MM.1S (cell line): ENCODE data around the gene UFC1.

Experiments
- CTCF ChIP-seq: fragments of 300-600 bp; sonication (generic); IDR thresholded peaks from 2 replicates; pipeline ENCODE4 v1.5.1; 2016; ENCODE audit warnings: antibody characterized with exemption, low read length, mixed read lengths
- EZH2 ChIP-seq: fragments of 300-600 bp; sonication (generic); optimal IDR thresholded peaks from 2 replicates; pipeline ENCODE3; 2017; ENCODE audit warnings: low read depth, mild to moderate bottlenecking, antibody characterized with exemption, low read length, mixed read lengths
- EZH2phosphoT487 ChIP-seq: fragments of 300-600 bp; sonication (generic); IDR thresholded peaks from 2 replicates; pipeline ENCODE4 v1.6.1; 2018; ENCODE audit warnings: antibody characterized with exemption, low read length

GRCh38 chr1:161171696-161172095, 17.9 kb downstream of the UFC1 start:
- TF ChIP-seq CTCF, result no peak
- no peak for TF ChIP-seq EZH2
- no peak for TF ChIP-seq EZH2phosphoT487
